ENCODE measurements around the gene CD38.

- no peak for TF ChIP-seq CTCF (IDR thresholded peaks at IDR 0.05; ENCODE audit: insufficient read depth, low read depth, low read length)
- no peak for TF ChIP-seq EZH2 (IDR thresholded peaks at IDR 0.05; ENCODE audit: insufficient read depth, low read length)
These were observed 70.2 kb downstream of the CD38 start for GRCh38 chr4:15848191-15848842.

All from astrocyte (in vitro differentiated cells and primary cell).